Neural progenitor cell (in vitro differentiated cells): ENCODE data around the gene IL11RA.

ENCODE experiments used
- EZH2 ChIP-seq: fragments of 200-600 bp; sonication (generic); IDR thresholded peaks from 2 replicates; pipeline ENCODE4 v1.6.1; 2017; ENCODE audit warnings: antibody characterized with exemption, mild to moderate bottlenecking, moderate library complexity
- TF ChIP-seq, protein P1 (sequence below): fragments of 200-600 bp; sonication (generic); IDR thresholded peaks from 2 replicates; pipeline ENCODE4 v1.5.1; 2017; ENCODE audit warnings: antibody characterized with exemption, mild to moderate bottlenecking

DNA sequence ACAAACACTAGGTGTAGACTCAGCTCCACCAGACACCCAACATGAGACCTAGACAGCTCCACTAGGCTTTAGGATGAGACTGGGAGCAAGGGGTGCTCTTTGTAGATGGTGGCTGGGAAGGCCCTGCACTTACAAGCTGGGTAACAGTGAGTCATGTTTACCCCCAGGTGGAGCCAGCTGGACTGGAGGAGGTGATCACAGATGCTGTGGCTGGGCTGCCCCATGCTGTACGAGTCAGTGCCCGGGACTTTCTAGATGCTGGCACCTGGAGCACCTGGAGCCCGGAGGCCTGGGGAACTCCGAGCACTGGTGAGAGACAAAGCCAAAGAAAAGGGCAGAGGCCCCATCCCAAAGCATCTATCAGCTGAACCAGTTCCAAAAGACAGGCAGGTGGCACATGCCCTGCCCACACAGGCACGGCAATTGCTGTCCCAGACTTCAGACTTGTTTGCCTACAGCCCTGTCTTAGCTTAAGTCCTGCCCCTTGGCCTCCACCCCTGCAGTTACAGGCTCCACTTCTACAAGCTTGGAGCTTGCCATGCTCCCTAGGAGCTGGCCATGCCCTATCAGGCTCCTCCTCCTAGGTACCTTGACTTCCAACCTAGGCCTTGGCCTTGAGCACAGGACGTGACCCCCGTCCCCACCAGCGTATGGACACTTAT is 7.7 kb downstream of the IL11RA start:
- no peak for TF ChIP-seq EZH2
- TF ChIP-seq, protein P1, sequence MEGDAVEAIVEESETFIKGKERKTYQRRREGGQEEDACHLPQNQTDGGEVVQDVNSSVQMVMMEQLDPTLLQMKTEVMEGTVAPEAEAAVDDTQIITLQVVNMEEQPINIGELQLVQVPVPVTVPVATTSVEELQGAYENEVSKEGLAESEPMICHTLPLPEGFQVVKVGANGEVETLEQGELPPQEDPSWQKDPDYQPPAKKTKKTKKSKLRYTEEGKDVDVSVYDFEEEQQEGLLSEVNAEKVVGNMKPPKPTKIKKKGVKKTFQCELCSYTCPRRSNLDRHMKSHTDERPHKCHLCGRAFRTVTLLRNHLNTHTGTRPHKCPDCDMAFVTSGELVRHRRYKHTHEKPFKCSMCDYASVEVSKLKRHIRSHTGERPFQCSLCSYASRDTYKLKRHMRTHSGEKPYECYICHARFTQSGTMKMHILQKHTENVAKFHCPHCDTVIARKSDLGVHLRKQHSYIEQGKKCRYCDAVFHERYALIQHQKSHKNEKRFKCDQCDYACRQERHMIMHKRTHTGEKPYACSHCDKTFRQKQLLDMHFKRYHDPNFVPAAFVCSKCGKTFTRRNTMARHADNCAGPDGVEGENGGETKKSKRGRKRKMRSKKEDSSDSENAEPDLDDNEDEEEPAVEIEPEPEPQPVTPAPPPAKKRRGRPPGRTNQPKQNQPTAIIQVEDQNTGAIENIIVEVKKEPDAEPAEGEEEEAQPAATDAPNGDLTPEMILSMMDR: no peak
